Measurements from ENCODE around the gene FOXP4. TPM values are rescaled to one million over a fixed set of nuclear protein-coding genes. Genes with fewer than 3 reads are reported as not detected.

FOXP4 gene
- total RNA-seq, 1 donor = 3.3 TPM

DNA sequence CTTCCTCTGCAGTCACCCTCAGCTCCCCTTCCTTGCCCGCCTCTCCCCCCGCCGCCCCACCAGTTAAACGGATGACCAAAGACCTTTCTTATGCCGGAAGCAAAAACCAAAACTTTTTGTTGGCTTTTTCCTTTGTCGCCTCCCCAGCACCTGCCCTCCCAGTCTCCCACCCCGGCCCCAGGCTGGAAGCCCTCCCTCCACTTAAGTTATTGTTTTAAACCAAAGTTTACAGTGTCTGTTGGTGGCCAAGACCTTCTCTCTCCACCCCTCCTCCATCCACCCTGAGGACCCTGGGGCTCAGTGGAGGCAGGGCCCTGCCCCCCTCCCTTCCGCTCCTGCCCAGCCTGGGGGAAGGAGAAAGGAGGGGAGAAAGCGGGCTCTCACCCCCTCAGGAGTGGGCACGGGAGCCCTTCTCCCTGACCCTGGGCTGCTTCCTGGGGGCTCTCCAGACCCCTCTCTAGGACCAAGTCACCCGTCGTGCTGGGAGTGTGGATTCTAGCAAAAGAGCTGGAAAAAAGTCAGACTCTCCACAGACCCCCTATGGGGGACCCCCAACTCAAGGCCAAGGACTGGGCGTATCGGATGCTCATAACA, 53.8 kb downstream of the FOXP4 start:
- TF ChIP-seq, protein P1, sequence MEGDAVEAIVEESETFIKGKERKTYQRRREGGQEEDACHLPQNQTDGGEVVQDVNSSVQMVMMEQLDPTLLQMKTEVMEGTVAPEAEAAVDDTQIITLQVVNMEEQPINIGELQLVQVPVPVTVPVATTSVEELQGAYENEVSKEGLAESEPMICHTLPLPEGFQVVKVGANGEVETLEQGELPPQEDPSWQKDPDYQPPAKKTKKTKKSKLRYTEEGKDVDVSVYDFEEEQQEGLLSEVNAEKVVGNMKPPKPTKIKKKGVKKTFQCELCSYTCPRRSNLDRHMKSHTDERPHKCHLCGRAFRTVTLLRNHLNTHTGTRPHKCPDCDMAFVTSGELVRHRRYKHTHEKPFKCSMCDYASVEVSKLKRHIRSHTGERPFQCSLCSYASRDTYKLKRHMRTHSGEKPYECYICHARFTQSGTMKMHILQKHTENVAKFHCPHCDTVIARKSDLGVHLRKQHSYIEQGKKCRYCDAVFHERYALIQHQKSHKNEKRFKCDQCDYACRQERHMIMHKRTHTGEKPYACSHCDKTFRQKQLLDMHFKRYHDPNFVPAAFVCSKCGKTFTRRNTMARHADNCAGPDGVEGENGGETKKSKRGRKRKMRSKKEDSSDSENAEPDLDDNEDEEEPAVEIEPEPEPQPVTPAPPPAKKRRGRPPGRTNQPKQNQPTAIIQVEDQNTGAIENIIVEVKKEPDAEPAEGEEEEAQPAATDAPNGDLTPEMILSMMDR (IDR thresholded peaks at IDR 0.05; ENCODE audit: extremely low read depth, low read depth, low read length) = no peak
- peak; percentile 13 for DNase-seq (ENCODE audit: insufficient read length, low spot score, missing footprints)
- Histone ChIP-seq H4K20me1 (ENCODE audit: insufficient read depth, low read length) (no peaks in the 10 kb centered on the region), H3K4me3 (ENCODE audit: insufficient read depth, low read length) (no peak overlapping the region), H3K4me2 (ENCODE audit: insufficient read depth, low read length) (no peak overlapping the region), H3K4me1 (ENCODE audit: insufficient read depth, low read length) (peaks cover 6% of the 10 kb centered on the region), H3K79me2 (ENCODE audit: insufficient read depth, low read length) (no peaks in the 10 kb centered on the region), H3K27me3 (ENCODE audit: insufficient read depth, low read length) (no peaks in the 10 kb centered on the region), H3K36me3 (ENCODE audit: insufficient read depth, low read length) (no peaks in the 10 kb centered on the region), H3K27ac (ENCODE audit: low read depth, low read length) (no peak overlapping the region), H3K9me3 (ENCODE audit: low read depth, low read length) (no peaks in the 10 kb centered on the region), H2AFZ (ENCODE audit: low read length) (no peak overlapping the region)

DNA sequence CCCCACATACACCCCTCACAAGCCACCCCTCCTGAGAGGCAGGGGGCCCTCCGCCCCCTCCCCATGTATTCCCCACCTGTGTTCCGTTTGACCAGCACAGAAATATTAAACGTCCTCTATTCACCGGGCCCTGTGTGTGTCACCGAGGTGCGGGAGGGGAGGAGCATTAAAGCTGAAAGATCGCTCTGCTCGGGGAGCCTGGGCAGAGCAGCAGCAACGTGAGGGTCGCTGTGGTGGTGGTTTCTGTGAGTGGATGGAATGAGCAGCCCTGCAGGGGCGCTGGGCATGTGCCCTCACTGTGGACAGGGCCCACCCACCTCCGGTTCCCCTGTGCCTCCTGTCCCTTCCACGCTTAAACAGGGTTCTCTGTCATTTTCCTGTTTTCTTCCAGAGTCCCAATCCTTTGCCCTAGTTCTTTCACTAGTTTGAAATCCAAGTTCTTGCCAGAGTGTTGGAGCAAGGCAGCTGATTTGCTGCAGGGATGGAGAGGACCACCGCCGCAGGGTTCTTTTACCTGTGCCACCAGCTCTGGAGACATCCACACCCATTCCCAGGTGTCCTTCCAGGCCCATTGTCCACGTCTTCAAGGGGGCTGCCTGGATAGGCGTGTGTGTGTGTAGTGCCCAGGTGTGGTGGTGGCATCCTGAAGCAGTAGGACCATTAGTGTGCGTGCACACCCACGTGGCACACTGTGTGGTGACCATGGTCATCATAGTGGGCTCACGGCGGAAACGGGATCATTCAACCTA, 54.5 kb downstream of the FOXP4 start:
- no peaks in the 10 kb centered on the region for H3K27me3 ChIP-seq (ENCODE audit: insufficient read depth, low read length)
- no peak overlapping the region for H3K27ac ChIP-seq (ENCODE audit: low read depth, low read length)
- no peak overlapping the region for H3K4me2 ChIP-seq (ENCODE audit: insufficient read depth, low read length)
- TF ChIP-seq, protein P1 (IDR thresholded peaks at IDR 0.05; ENCODE audit: extremely low read depth, low read depth, low read length) = no peak
- H3K36me3 ChIP-seq (ENCODE audit: insufficient read depth, low read length) = no peaks in the 10 kb centered on the region
- H2AFZ ChIP-seq (ENCODE audit: low read length) = no peak overlapping the region
- peaks cover 6% of the 10 kb centered on the region for H3K4me1 ChIP-seq (ENCODE audit: insufficient read depth, low read length)
- H3K9me3 ChIP-seq (ENCODE audit: low read depth, low read length) = no peaks in the 10 kb centered on the region
- no peaks in the 10 kb centered on the region for H3K79me2 ChIP-seq (ENCODE audit: insufficient read depth, low read length)
- no peaks in the 10 kb centered on the region for H4K20me1 ChIP-seq (ENCODE audit: insufficient read depth, low read length)
- DNase-seq (ENCODE audit: insufficient read length, low spot score, missing footprints) = peak; percentile 43
- no peak overlapping the region for H3K4me3 ChIP-seq (ENCODE audit: insufficient read depth, low read length)

DNA sequence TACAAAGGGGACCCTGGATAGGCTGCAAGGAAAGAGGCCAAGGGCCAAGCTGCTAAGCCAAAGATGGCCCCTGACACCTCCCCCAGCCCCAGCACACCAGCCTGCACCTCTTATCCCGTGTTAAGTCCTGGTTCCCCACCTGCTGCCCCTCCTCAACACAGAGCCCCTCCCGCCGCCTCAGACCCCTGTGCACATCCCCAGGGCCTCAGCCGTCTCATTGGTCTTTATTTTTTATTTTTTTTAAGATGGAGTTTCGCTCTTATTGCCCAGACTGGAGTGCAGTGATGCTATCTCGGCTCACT, 55.0 kb downstream of the FOXP4 start:
- Histone ChIP-seq H3K36me3 (ENCODE audit: insufficient read depth, low read length) (no peaks in the 10 kb centered on the region), H3K4me3 (ENCODE audit: insufficient read depth, low read length) (no peak overlapping the region), H3K4me1 (ENCODE audit: insufficient read depth, low read length) (peaks cover 6% of the 10 kb centered on the region), H3K27me3 (ENCODE audit: insufficient read depth, low read length) (no peaks in the 10 kb centered on the region), H3K27ac (ENCODE audit: low read depth, low read length) (no peak overlapping the region), H2AFZ (ENCODE audit: low read length) (no peak overlapping the region), H3K9me3 (ENCODE audit: low read depth, low read length) (no peaks in the 10 kb centered on the region), H3K79me2 (ENCODE audit: insufficient read depth, low read length) (no peaks in the 10 kb centered on the region), H4K20me1 (ENCODE audit: insufficient read depth, low read length) (no peaks in the 10 kb centered on the region), H3K4me2 (ENCODE audit: insufficient read depth, low read length) (no peak overlapping the region)
- TF ChIP-seq, protein P1 (IDR thresholded peaks at IDR 0.05; ENCODE audit: extremely low read depth, low read depth, low read length) = no peak
- DNase-seq (ENCODE audit: insufficient read length, low spot score, missing footprints) = peak; percentile 32

DNA sequence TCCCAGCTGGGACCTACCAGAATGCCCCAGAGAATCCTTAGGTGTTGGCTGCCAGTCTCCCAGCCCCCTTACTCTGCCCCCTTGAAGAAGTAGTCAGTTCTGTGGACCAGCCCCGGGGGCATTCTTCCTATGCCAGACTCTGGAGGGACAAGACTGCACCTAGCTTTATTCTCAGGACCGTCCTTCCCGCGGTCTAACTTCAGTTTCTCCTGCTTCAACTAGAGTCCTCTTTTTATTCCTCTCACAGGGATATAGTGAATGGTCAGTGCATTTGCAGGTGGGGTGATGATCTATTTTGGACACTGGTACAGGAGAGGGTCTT, 56.2 kb downstream of the FOXP4 start:
- TF ChIP-seq, protein P1 (IDR thresholded peaks at IDR 0.05; ENCODE audit: extremely low read depth, low read depth, low read length) = no peak
- no peak overlapping the region for H3K27ac ChIP-seq (ENCODE audit: low read depth, low read length)
- no peak for DNase-seq (ENCODE audit: insufficient read length, low spot score, missing footprints)
- no peaks in the 10 kb centered on the region for H3K27me3 ChIP-seq (ENCODE audit: insufficient read depth, low read length)
- peaks cover 6% of the 10 kb centered on the region for H3K4me1 ChIP-seq (ENCODE audit: insufficient read depth, low read length)
- no peaks in the 10 kb centered on the region for H3K36me3 ChIP-seq (ENCODE audit: insufficient read depth, low read length)
- H3K9me3 ChIP-seq (ENCODE audit: low read depth, low read length) = no peaks in the 10 kb centered on the region
- H4K20me1 ChIP-seq (ENCODE audit: insufficient read depth, low read length) = no peaks in the 10 kb centered on the region
- no peak overlapping the region for H3K4me3 ChIP-seq (ENCODE audit: insufficient read depth, low read length)
- no peaks in the 10 kb centered on the region for H3K79me2 ChIP-seq (ENCODE audit: insufficient read depth, low read length)
- H3K4me2 ChIP-seq (ENCODE audit: insufficient read depth, low read length) = peak overlapping the region; percentile 83
- H2AFZ ChIP-seq (ENCODE audit: low read length) = peak overlapping the region; percentile 82
